AG04450 (cell line): Measurements from ENCODE around the gene FAM98B. TPM values are rescaled to one million over a fixed set of nuclear protein-coding genes. Genes with fewer than 3 reads are reported as not detected.

Experiments
- CTCF ChIA-PET: fragments of 300-600, 350-600 bp; formaldehyde crosslinking; extraction: SDS; loops from one replicate; lab custom pipeline; 2022; ENCODE audit warnings: antibody characterized with exemption, inconsistent platforms; lab: Charles Lee
- POLR2A ChIA-PET: fragments of 350-600 bp; formaldehyde crosslinking; extraction: SDS; loops from one replicate; lab custom pipeline; 2021; ENCODE audit warnings: antibody characterized with exemption, inconsistent platforms; lab: Yijun Ruan, JAX
- DNase-seq: peaks from one replicate; pipeline ENCODE4 v3.0.0-alpha.2; 2011; ENCODE audit warnings: low read depth, low spot score
- H3K27ac ChIP-seq: one replicate; pipeline ENCODE4 v1.5.1; 2012; ENCODE audit warnings: low read depth, low read length, control low read depth
- H3K27me3 ChIP-seq: one replicate; pipeline ENCODE4 v1.6.0; 2012; ENCODE audit warnings: low read length; ENCODE audit not compliant: control insufficient read depth, insufficient read depth
- H3K4me3 ChIP-seq: 2 replicates; pipeline ENCODE4 v1.5.1; 2011; ENCODE audit warnings: mild to moderate bottlenecking, low read depth, low read length, control low read depth
- H3K9me3 ChIP-seq: 2 replicates; pipeline ENCODE4 v1.5.1; 2012; ENCODE audit warnings: low read length; ENCODE audit not compliant: control insufficient read depth, insufficient read depth
- CTCF ChIP-seq: IDR thresholded peaks from 2 replicates; pipeline ENCODE4 v1.5.1; 2011; ENCODE audit warnings: low read depth, low read length, control low read depth, inconsistent platforms
- polyA plus RNA-seq: library from polyadenylated mRNA; depleted of rRNA; stranded (reverse); fragments of >200 nt; gene quantifications from 2 replicates; pipeline ENCODE4 v1.2.3, GENCODE V29; 2011

Gene FAM98B
- polyA plus RNA-seq, 1 experiment, result 19.6 TPM

GRCh38 chr15:38525489-38525888 is 71.6 kb downstream of the FAM98B start:
- H3K27ac ChIP-seq, result no peak overlapping the region
- no peak overlapping the region for H3K4me3 ChIP-seq
- ChIA-PET POLR2A (no interaction called here), CTCF (no interaction called here)
- H3K27me3 ChIP-seq, result no peaks in the 10 kb centered on the region
- no peak for DNase-seq
- H3K9me3 ChIP-seq, result no peaks in the 10 kb centered on the region
- no peak for TF ChIP-seq CTCF

- TF ChIP-seq CTCF, result no peak
- Histone ChIP-seq H3K4me3 (no peak overlapping the region), H3K27me3 (no peaks in the 10 kb centered on the region), H3K27ac (no peak overlapping the region), H3K9me3 (no peaks in the 10 kb centered on the region)
- ChIA-PET POLR2A (no interaction called here), CTCF (no interaction called here)
- no peak for DNase-seq
Measured at GRCh38 chr15:38526158-38526557, 72.2 kb downstream of the FAM98B start.

- Histone ChIP-seq H3K27ac (no peak overlapping the region), H3K9me3 (no peaks in the 10 kb centered on the region), H3K27me3 (peaks cover 2% of the 10 kb centered on the region), H3K4me3 (no peak overlapping the region)
- CTCF ChIA-PET, result interaction anchor here (0.6 kb wide), 1 partner anchor 163 kb away, joined by 3 read pairs; no protein-coding TSS in a partner anchor
- POLR2A ChIA-PET, result no interaction called here
- TF ChIP-seq CTCF, result no peak
- no peak for DNase-seq
Measured at GRCh38 chr15:38528294-38528693, 74.4 kb downstream of the FAM98B start.

- no peak for TF ChIP-seq CTCF
- CTCF ChIA-PET, result no interaction called here
- POLR2A ChIA-PET, result no interaction called here
- H3K4me3 ChIP-seq, result no peak overlapping the region
- DNase-seq, result no peak
- peaks cover 2% of the 10 kb centered on the region for H3K27me3 ChIP-seq
- H3K27ac ChIP-seq, result no peak overlapping the region
- H3K9me3 ChIP-seq, result no peaks in the 10 kb centered on the region
Measured at GRCh38 chr15:38530113-38530512, 76.2 kb downstream of the FAM98B start.

GRCh38 chr15:38531509-38531908 is 77.6 kb downstream of the FAM98B start:
- CTCF ChIA-PET, result interaction anchor here (1.0 kb wide), 1 partner anchor 32 kb away, joined by 3 read pairs; no protein-coding TSS in a partner anchor
- TF ChIP-seq CTCF, result no peak
- DNase-seq, result no peak
- H3K4me3 ChIP-seq, result no peak overlapping the region
- H3K9me3 ChIP-seq, result no peaks in the 10 kb centered on the region
- no peak overlapping the region for H3K27ac ChIP-seq
- peaks cover 2% of the 10 kb centered on the region for H3K27me3 ChIP-seq
- POLR2A ChIA-PET, result no interaction called here
